ENCODE data around the gene ARMC6.
"Not testable (repeated sequence)": the region's sequence is repeated elsewhere in the genome, so short reads cannot be mapped to it uniquely, and the experiment has no call there.

Gene ARMC6

GRCh38 chr19:19023376-19023775, 10.0 kb upstream of the ARMC6 start:
- DNase-seq, result not testable (repeated sequence)

GRCh38 chr19:19025861-19026260, 7.5 kb upstream of the ARMC6 start:
- no peak for DNase-seq

GRCh38 chr19:19026299-19026971, 7.0 kb upstream of the ARMC6 start:
- DNase-seq, result no peak

- no peak for DNase-seq
Observed at GRCh38 chr19:19027228-19027627, 6.2 kb upstream of the ARMC6 start.

- no peak for DNase-seq
Observed at GRCh38 chr19:19028526-19028925, 4.9 kb upstream of the ARMC6 start.

GRCh38 chr19:19031891-19032290, 1.5 kb upstream of the ARMC6 start:
- no peak for DNase-seq

- peak; percentile 47 for DNase-seq
Observed at GRCh38 chr19:19032420-19033175, 805 bp upstream of the ARMC6 start.

DNA sequence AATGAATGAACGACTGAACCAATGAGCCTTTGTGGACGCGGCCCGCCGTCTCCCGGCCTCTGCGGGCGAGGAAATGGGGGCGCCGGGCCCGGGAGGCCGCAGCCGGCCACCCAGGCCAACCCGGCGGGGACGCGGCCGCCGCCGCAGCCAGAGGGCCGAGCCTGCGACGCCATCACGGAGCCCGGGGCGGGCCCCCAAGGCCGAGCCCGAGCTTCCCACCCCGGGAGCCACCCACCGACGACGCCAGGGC, 302 bp upstream of the ARMC6 start:
- DNase-seq, result no peak

DNA sequence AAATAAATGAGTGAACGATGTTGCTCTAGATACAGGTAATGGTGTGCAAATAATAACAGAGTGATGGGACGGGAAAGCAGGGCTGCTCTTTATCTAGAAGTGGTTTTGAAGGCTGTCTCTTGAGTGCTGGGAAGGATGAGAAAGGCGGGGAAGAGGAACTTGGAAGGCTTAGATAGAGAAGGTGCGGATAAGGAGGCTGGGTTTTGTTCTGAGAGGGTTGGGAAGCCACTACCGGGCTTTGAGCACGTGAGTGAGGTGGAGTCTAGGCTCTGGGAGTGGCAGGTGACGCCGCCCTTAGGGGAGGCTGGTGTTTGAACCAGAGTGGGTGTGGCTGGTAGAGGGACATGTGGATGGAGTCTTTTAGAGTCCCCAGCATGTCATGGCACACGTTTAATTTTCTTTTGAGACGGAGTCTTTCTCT, 811 bp downstream of the ARMC6 start:
- DNase-seq, result peak; percentile 54

DNA sequence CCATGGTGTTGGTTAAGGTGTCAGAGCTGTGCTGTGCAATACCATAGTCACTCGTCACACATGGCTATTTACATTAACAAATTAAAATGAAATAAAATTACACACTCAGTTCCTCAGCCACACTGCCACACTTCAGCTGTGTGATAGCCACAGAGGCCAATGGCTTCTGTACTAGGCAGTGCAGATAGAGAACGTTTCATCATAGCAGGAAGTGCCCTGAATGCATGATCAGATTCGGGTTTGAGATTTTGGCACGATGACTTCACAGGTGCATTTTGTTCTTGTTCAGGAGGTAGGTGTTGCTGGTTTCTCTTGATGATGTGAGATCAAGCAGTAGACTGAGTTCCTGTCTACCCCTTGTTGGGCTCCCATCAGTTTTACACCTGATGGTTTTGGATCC, 6.5 kb downstream of the ARMC6 start:
- DNase-seq, result no peak

GRCh38 chr19:19040417-19040816, 7.0 kb downstream of the ARMC6 start:
- no peak for DNase-seq

- no peak for DNase-seq
Observed at GRCh38 chr19:19042732-19043280, 9.4 kb downstream of the ARMC6 start.

- DNase-seq, result no peak
Observed at GRCh38 chr19:19043481-19043880, 10.1 kb downstream of the ARMC6 start.

- no peak for DNase-seq
Observed at GRCh38 chr19:19043881-19044280, 10.5 kb downstream of the ARMC6 start.

DNA sequence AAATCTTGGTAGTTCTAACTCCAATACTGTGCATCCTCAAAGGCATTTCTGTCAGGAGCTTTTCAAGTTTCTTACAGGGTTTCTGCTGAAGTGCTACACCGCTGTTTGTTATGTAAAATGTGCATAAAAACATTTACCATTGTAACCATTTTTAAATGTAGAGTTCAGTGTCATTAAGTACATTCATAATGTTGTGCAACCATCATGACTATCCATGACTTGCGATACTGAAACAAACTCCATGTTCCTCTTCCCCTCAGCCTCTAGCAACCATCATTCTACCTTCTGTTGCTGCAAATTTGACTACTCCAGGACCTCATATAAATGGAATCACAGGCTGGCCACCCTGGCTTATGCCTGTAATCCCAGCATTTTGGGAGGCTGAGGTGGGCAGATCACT, 16.0 kb downstream of the ARMC6 start:
- DNase-seq, result no peak

- no peak for DNase-seq
Observed at GRCh38 chr19:19050104-19050503, 16.7 kb downstream of the ARMC6 start.

DNA sequence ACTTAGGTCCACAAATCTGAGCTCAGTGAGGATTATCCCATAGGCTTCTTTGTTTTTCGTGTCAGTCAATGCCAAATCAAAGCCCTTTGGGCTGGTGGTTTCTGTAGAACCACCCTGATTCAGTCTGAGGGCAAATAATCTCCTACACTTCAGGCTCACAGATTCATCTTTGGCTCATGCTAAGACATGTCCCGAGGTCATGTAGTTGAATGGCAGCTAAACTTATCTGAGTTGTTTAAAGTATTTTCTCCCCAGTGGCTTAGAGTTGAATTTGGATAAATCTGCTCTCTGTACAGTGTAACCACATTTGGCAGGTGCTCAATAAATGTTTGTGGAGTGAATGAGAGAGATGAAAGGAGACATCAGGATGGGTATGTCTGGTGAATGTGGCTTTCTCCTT, 17.3 kb downstream of the ARMC6 start:
- DNase-seq, result no peak

DNA sequence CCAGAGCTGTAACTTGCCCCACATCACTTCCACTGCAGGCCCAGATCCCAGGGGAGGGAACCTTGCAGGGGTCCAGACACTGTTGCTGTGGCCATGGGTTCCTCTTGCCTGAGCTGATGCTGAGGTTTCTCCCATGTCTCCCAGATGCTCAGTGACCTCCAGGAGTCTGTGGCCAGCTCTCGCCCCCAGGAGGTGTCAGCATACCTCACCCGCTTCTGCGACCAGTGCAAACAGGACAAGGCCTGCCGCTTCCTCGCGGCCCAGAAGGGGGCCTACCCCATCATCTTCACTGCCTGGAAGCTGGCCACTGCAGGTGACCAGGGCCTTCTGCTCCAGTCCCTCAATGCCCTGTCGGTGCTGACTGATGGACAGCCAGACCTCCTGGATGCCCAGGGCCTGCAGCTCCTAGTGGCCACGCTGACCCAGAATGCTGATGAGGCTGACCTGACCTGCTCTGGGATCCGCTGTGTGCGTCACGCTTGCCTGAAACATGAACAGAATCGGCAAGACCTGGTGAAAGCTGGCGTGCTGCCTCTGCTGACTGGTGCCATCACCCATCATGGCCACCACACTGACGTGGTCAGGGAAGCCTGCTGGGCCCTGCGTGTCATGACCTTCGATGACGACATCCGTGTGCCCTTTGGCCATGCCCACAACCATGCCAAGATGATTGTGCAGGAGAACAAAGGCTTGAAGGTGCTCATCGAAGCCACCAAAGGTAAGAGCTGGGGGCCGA, 18.2 kb downstream of the ARMC6 start:
- no peak for DNase-seq

- DNase-seq, result no peak
Observed at GRCh38 chr19:19052921-19053320, 19.5 kb downstream of the ARMC6 start.

- DNase-seq, result no peak
Observed at GRCh38 chr19:19053508-19054314, 20.3 kb downstream of the ARMC6 start.

- DNase-seq, result no peak
Observed at GRCh38 chr19:19054315-19054938, 21.0 kb downstream of the ARMC6 start.

DNA sequence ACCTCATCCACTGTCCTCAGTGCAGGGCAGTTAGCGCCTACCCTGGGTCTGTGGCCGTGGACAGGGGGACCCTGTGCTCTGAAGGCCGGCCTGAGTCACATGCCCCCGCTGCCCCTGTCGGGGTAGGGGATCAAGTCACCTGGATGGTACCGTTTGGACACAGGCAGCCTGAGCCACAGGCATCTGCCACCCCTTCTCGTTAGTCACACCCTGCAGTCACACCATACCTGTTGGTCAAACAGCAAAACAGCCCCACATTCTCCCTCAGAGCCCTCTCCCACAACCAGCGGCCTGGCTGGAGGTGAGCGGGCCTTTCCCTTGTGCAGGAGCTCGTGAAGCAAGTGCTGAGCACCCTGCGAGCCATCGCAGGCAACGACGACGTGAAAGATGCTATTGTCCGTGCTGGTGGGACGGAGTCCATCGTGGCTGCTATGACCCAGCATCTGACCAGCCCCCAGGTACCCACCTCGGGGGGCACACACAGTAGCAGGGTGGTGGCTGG, 21.6 kb downstream of the ARMC6 start:
- no peak for DNase-seq
